ENCODE results near the gene VARS2.
"Not testable (repeated sequence)": the region's sequence is repeated elsewhere in the genome, so short reads cannot be mapped to it uniquely, and the experiment has no call there.

The VARS2 gene

DNA sequence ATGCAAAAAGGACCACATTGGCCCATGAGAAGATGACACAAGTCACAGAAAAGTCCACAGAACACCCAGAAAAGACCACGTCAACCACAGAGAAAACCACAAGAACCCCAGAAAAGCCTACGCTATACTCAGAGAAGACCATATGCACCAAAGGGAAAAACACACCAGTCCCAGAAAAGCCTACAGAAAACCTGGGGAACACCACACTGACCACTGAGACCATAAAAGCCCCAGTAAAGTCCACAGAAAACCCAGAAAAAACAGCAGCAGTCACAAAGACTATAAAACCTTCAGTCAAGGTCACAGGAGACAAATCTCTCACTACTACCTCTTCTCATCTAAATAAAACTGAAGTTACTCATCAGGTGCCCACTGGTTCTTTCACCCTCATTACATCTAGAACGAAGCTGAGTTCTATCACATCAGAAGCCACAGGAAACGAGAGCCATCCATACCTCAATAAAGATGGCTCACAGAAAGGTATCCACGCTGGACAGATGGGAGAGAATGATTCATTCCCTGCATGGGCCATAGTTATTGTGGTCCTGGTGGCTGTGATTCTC, 38.0 kb downstream of the VARS2 start:
- Histone ChIP-seq H3K27me3 (ENCODE audit: insufficient read depth, low read length) (peaks cover 32% of the 10 kb centered on the region), H3K4me3 (ENCODE audit: low read length) (no peak overlapping the region), H3K9ac (ENCODE audit: low read depth, low read length) (no peak overlapping the region), H3K36me3 (ENCODE audit: insufficient read depth, low read length) (no peaks in the 10 kb centered on the region), H3K9me3 (ENCODE audit: insufficient read depth, low read depth, low read length) (0 out of 2 replicates have a peak, but pooled peaks cover 3% of the 10 kb centered on the region), H3K27ac (ENCODE audit: low read depth, low read length) (no peak overlapping the region), H3K4me1 (ENCODE audit: insufficient read depth, low read length) (peaks cover 14% of the 10 kb centered on the region)
- WGBS: 92% methylated on average over 5 of the region's 5 CpGs

- Histone ChIP-seq H3K27me3 (ENCODE audit: insufficient read depth, low read length) (peaks cover 35% of the 10 kb centered on the region), H3K36me3 (ENCODE audit: insufficient read depth, low read length) (no peaks in the 10 kb centered on the region), H3K9ac (ENCODE audit: low read depth, low read length) (peak overlapping the region; percentile 64), H3K4me1 (ENCODE audit: insufficient read depth, low read length) (peaks cover 14% of the 10 kb centered on the region), H3K4me3 (ENCODE audit: low read length) (peak overlapping the region; percentile 69), H3K27ac (ENCODE audit: low read depth, low read length) (no peak overlapping the region), H3K9me3 (ENCODE audit: insufficient read depth, low read depth, low read length) (0 out of 2 replicates have a peak, but pooled peaks cover 3% of the 10 kb centered on the region)
- WGBS: 64% methylated on average over 9 of the region's 9 CpGs
These were observed 40.8 kb downstream of the VARS2 start for GRCh38 chr6:30954631-30955366.

DNA sequence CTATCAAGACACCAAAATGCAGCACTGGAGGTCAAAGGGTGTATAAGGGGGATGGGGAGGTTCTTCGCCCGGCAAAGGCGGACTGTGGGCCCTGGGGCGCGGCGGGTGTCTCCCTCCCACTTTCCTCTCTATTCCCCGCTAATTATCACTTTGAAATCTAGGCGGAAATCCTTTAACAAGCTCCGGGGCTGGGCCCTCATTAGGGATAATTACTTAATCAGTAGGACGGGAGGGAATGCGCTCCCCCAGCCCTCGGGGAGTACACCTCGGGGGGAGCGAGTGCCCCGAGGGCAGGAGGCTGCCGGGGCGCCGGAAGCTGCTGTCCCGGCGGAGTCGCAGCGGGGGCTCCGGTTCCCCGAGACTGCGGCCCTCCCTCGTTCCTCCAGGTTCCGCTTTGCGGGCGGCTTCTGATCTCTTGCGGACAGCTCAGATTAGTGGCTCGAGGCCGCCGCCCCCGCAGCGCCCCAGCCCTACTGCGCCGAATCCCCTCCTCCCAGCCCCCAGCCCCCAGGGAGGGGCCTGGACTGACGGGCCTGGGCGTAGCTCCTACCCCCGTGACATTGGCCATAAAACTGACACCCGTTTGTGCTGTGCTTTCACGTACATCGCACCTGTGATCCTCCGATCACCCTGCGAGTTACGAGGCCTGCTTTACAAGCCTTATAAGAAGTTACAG, 41.5 kb downstream of the VARS2 start:
- H3K36me3 ChIP-seq (ENCODE audit: insufficient read depth, low read length): no peaks in the 10 kb centered on the region
- 0 out of 2 replicates have a peak, but pooled peaks cover 3% of the 10 kb centered on the region for H3K9me3 ChIP-seq (ENCODE audit: insufficient read depth, low read depth, low read length)
- 3% methylated on average over 43 of the region's 46 CpGs for WGBS
- H3K27ac ChIP-seq (ENCODE audit: low read depth, low read length): no peak overlapping the region
- peak overlapping the region; percentile 69 for H3K4me3 ChIP-seq (ENCODE audit: low read length)
- H3K9ac ChIP-seq (ENCODE audit: low read depth, low read length): peak overlapping the region; percentile 64
- H3K4me1 ChIP-seq (ENCODE audit: insufficient read depth, low read length): peaks cover 14% of the 10 kb centered on the region
- peaks cover 35% of the 10 kb centered on the region for H3K27me3 ChIP-seq (ENCODE audit: insufficient read depth, low read length)

DNA sequence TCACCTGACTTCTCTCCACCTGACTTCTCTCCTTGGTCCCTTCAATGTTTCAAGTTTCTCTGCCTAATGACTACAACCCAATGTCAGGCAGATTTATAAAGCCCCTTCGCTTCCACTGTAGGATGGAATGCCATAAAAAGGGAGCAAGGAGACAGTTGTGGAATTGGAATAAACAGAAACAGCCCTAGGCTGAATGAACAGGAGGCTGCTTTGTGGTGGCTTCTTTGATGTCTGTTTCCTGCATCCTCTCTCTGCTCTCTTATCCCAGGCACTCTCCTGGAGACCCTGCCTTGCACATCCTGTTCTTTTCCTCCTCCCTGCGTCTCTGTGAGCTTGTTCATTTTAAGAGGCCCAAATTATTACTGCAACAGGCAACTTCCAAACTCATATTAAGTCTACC, 43.7 kb downstream of the VARS2 start:
- Histone ChIP-seq H3K36me3 (ENCODE audit: insufficient read depth, low read length) (no peaks in the 10 kb centered on the region), H3K4me1 (ENCODE audit: insufficient read depth, low read length) (peaks cover 14% of the 10 kb centered on the region), H3K9me3 (ENCODE audit: insufficient read depth, low read depth, low read length) (no peaks in the 10 kb centered on the region), H3K27me3 (ENCODE audit: insufficient read depth, low read length) (peaks cover 35% of the 10 kb centered on the region), H3K4me3 (ENCODE audit: low read length) (no peak overlapping the region), H3K9ac (ENCODE audit: low read depth, low read length) (no peak overlapping the region), H3K27ac (ENCODE audit: low read depth, low read length) (no peak overlapping the region)
- WGBS: 70% methylated on average over 2 of the region's 2 CpGs

DNA sequence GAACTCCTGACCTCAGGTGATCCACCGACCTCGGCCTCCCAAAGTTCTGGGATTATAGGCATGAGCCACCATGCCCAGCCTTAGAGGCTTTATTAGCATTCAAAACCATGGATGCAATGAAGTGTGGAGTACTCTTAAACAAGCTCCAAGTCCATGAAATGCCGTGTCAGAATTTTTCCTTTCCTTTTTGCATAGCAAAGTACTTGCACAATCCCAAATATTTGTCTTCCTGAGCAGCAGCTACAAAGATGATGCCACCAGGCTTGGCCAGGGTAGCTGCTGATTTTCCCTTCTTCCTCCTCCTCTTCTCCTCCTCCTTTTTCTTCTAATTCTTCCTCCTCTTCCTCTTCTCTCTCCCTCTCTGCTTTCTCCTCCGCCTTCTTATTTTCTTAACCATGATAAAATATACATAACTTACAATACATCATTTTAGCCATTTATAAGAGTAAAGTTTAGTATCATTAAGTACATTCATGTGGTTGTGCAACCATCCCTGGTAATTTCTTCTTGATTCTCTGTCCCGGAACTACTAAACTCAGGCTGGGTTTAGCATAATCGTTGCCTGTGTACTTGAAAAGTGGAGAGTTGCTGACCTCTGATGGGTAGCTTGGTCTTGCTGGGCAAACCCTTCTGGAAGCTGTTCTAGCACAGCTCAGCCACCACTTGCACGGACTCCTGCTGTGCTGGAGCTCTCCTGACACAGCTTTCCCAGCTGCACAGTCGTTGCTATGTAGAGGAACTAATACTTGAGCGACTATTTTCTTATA, 47.1 kb downstream of the VARS2 start:
- no peak overlapping the region for H3K27ac ChIP-seq (ENCODE audit: low read depth, low read length)
- H3K9ac ChIP-seq (ENCODE audit: low read depth, low read length): no peak overlapping the region
- no peaks in the 10 kb centered on the region for H3K36me3 ChIP-seq (ENCODE audit: insufficient read depth, low read length)
- no peak overlapping the region for H3K4me3 ChIP-seq (ENCODE audit: low read length)
- H3K9me3 ChIP-seq (ENCODE audit: insufficient read depth, low read depth, low read length): no peaks in the 10 kb centered on the region
- peaks cover 3% of the 10 kb centered on the region; the same call in 1 of the 2 replicates for H3K4me1 ChIP-seq (ENCODE audit: insufficient read depth, low read length)
- H3K27me3 ChIP-seq (ENCODE audit: insufficient read depth, low read length): peaks cover 12% of the 10 kb centered on the region
- 93% methylated on average over 8 of the region's 9 CpGs for WGBS

- Histone ChIP-seq H3K36me3 (ENCODE audit: insufficient read depth, low read length) (no peaks in the 10 kb centered on the region), H3K9ac (ENCODE audit: low read depth, low read length) (no peak overlapping the region), H3K4me1 (ENCODE audit: insufficient read depth, low read length) (no peaks in the 10 kb centered on the region; the same call in 1 of the 2 replicates), H3K27me3 (ENCODE audit: insufficient read depth, low read length) (no peaks in the 10 kb centered on the region), H3K9me3 (ENCODE audit: insufficient read depth, low read depth, low read length) (no peaks in the 10 kb centered on the region), H3K27ac (ENCODE audit: low read depth, low read length) (no peak overlapping the region), H3K4me3 (ENCODE audit: low read length) (no peak overlapping the region)
These were observed 48.7 kb downstream of the VARS2 start for GRCh38 chr6:30962716-30963115.

GRCh38 chr6:30963641-30964040, 49.6 kb downstream of the VARS2 start:
- H3K4me1 ChIP-seq (ENCODE audit: insufficient read depth, low read length): no peaks in the 10 kb centered on the region
- 94% methylated on average over 6 of the region's 6 CpGs for WGBS
- no peaks in the 10 kb centered on the region for H3K27me3 ChIP-seq (ENCODE audit: insufficient read depth, low read length)

GRCh38 chr6:30964075-30964474, 50.0 kb downstream of the VARS2 start:
- 92% methylated on average over 4 of the region's 4 CpGs for WGBS
- no peaks in the 10 kb centered on the region for H3K36me3 ChIP-seq (ENCODE audit: insufficient read depth, low read length)
- no peaks in the 10 kb centered on the region for H3K27me3 ChIP-seq (ENCODE audit: insufficient read depth, low read length)
- H3K4me3 ChIP-seq (ENCODE audit: low read length): no peak overlapping the region
- H3K27ac ChIP-seq (ENCODE audit: low read depth, low read length): no peak overlapping the region
- H3K9ac ChIP-seq (ENCODE audit: low read depth, low read length): no peak overlapping the region
- H3K4me1 ChIP-seq (ENCODE audit: insufficient read depth, low read length): no peaks in the 10 kb centered on the region
- no peaks in the 10 kb centered on the region for H3K9me3 ChIP-seq (ENCODE audit: insufficient read depth, low read depth, low read length)

More at GRCh38 chr6:30963641-30964040, 49.6 kb downstream of the VARS2 start:
- Histone ChIP-seq H3K9ac (ENCODE audit: low read depth, low read length) (no peak overlapping the region), H3K4me3 (ENCODE audit: low read length) (no peak overlapping the region), H3K9me3 (ENCODE audit: insufficient read depth, low read depth, low read length) (no peaks in the 10 kb centered on the region), H3K27ac (ENCODE audit: low read depth, low read length) (no peak overlapping the region), H3K36me3 (ENCODE audit: insufficient read depth, low read length) (no peaks in the 10 kb centered on the region)

- H3K27ac ChIP-seq (ENCODE audit: low read depth, low read length): no peak overlapping the region
- H3K4me3 ChIP-seq (ENCODE audit: low read length): no peak overlapping the region
- no peaks in the 10 kb centered on the region for H3K27me3 ChIP-seq (ENCODE audit: insufficient read depth, low read length)
- H3K36me3 ChIP-seq (ENCODE audit: insufficient read depth, low read length): no peaks in the 10 kb centered on the region
- 91% methylated on average over 5 of the region's 5 CpGs for WGBS
- H3K4me1 ChIP-seq (ENCODE audit: insufficient read depth, low read length): no peaks in the 10 kb centered on the region
- H3K9me3 ChIP-seq (ENCODE audit: insufficient read depth, low read depth, low read length): no peaks in the 10 kb centered on the region
- no peak overlapping the region for H3K9ac ChIP-seq (ENCODE audit: low read depth, low read length)
These were observed 51.1 kb downstream of the VARS2 start for GRCh38 chr6:30965140-30965601.

DNA sequence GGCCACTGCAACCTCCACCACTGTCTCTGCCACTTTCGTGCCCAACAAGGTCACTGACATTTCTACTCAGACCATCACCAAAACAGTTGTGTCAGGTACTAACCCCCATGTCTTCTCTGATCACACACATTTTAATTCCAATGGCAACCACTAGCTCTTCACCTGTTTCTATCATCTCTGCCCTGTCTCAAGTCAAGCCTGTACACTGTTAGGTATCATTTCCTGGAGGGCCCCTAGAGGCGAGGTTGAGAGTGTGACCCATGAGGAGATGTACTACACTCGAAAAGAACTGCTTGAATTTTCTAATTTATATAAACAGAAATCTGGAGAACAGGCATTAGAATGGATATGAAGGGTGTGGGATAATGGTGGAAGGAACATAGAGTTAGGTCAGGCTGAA, 52.1 kb downstream of the VARS2 start:
- no peaks in the 10 kb centered on the region for H3K36me3 ChIP-seq (ENCODE audit: insufficient read depth, low read length)
- H3K27me3 ChIP-seq (ENCODE audit: insufficient read depth, low read length): no peaks in the 10 kb centered on the region
- H3K9me3 ChIP-seq (ENCODE audit: insufficient read depth, low read depth, low read length): no peaks in the 10 kb centered on the region
- WGBS: 89% methylated on average over 3 of the region's 3 CpGs
- no peak overlapping the region for H3K9ac ChIP-seq (ENCODE audit: low read depth, low read length)
- no peaks in the 10 kb centered on the region for H3K4me1 ChIP-seq (ENCODE audit: insufficient read depth, low read length)
- H3K27ac ChIP-seq (ENCODE audit: low read depth, low read length): no peak overlapping the region
- H3K4me3 ChIP-seq (ENCODE audit: low read length): no peak overlapping the region

DNA sequence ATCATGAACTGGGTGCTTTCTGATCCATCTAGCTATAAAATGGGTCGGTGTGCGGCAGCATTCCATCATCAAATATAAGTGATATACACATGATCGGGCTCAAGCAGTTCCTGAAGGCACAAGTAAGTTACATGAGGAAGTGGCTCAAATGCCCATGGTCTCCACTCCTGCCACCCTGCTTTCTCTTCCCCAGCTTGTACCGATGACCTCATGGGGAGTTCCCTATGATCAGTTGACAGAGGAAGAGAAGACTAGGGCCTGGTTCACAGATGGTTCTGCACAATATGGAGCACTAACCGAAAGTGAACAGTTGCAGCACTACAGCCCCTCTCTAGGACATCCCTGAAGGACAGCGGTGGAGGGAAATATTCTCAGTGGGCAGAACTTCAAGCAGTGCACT, 55.1 kb downstream of the VARS2 start:
- not testable (repeated sequence) for H3K27ac ChIP-seq (ENCODE audit: low read depth, low read length); H3K4me1 ChIP-seq (ENCODE audit: insufficient read depth, low read length); H3K27me3 ChIP-seq (ENCODE audit: insufficient read depth, low read length); H3K4me3 ChIP-seq (ENCODE audit: low read length); H3K36me3 ChIP-seq (ENCODE audit: insufficient read depth, low read length); H3K9ac ChIP-seq (ENCODE audit: low read depth, low read length); H3K9me3 ChIP-seq (ENCODE audit: insufficient read depth, low read depth, low read length)
- 97% methylated on average over 6 of the region's 6 CpGs for WGBS
